ENCODE data around the gene YBX2. TPM values are rescaled to one million over a fixed set of nuclear protein-coding genes. Genes with fewer than 3 reads are reported as not detected.
"Not testable (repeated sequence)": the region's sequence is repeated elsewhere in the genome, so short reads cannot be mapped to it uniquely, and the experiment has no call there.

YBX2 gene
- total and polyA plus RNA-seq, 10 donors: 0.09 to 0.40 (median 0.16) TPM; not detected in 4

DNA sequence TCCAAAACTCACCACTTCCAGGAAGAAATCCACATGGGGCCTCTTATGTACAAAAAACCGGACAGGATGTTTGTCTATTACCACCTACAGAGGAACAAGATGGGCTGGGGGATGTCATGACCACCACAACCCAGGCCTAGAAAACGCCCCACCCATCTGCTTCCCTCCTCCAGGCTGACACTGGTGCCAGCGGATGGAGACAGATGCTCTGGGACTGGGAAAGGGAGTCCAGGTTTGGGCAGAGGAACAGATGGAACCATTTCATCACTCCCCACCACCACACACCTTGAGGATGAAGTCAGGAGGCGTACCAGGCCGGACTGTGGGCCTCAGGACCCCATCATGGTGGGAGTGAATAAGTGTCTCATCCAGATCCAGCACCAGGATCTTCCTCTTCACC is 47.7 kb downstream of the YBX2 start:
- H3K27ac ChIP-seq: no peak overlapping the region
- no peak overlapping the region for H3K4me3 ChIP-seq
- TF ChIP-seq POLR2AphosphoS5 (IDR thresholded peaks at IDR 0.05) (no peak), POLR2A (IDR thresholded peaks at IDR 0.05) (no peak)
- TF ChIP-seq, protein P1, sequence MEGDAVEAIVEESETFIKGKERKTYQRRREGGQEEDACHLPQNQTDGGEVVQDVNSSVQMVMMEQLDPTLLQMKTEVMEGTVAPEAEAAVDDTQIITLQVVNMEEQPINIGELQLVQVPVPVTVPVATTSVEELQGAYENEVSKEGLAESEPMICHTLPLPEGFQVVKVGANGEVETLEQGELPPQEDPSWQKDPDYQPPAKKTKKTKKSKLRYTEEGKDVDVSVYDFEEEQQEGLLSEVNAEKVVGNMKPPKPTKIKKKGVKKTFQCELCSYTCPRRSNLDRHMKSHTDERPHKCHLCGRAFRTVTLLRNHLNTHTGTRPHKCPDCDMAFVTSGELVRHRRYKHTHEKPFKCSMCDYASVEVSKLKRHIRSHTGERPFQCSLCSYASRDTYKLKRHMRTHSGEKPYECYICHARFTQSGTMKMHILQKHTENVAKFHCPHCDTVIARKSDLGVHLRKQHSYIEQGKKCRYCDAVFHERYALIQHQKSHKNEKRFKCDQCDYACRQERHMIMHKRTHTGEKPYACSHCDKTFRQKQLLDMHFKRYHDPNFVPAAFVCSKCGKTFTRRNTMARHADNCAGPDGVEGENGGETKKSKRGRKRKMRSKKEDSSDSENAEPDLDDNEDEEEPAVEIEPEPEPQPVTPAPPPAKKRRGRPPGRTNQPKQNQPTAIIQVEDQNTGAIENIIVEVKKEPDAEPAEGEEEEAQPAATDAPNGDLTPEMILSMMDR (IDR thresholded peaks at IDR 0.05 in 8 of 11, conservative IDR thresholded peaks at IDR 0.05 in 3 of 11): no peak
- no peaks in the 10 kb centered on the region for H3K27me3 ChIP-seq (replicated peaks in 1 of 7)
- WGBS, 5 donors: 91 to 95% (median 94%) methylated on average over 5 of the region's 5 CpGs
- no peak for DNase-seq
- H3K4me1 ChIP-seq: peaks cover 27 to 66% (median 48%) of the 10 kb centered on the region in 6 donors
- H3K36me3 ChIP-seq: peaks cover 0 to 54% (median 36%) of the 10 kb centered on the region in 6 donors
- no peaks in the 10 kb centered on the region for H3K9me3 ChIP-seq
- intact Hi-C loops (cut with DNase I; ENCODE audit: low total_unique reads): no loop called here

DNA sequence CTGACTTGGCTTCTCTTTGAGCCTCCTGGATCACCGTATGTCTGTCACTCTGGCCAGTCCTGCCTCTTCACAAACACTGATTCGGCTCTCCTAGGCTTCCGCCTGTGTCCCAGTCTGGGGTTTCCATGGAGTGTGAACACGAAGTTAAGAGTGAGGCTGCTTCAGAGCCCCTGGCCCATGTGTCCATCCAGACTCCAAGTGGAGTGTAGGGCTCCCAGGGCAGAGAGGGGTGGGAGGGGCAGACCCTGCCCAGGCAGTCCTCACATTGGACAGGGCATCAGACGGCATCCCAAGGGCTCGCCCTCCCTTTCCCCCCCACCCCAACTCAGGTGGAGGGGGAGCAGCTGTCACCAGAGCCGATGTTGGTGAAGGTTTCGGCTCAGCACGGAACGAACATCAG is 50.6 kb downstream of the YBX2 start:
- Histone ChIP-seq H3K4me1 (peaks cover 28 to 64% (median 49%) of the 10 kb centered on the region in 6 donors), H3K36me3 (peaks cover 0 to 62% (median 45%) of the 10 kb centered on the region in 6 donors), H3K4me3 (peak overlapping the region in 2 of 8 donors; percentile 98 to 99), H3K27ac (peak overlapping the region in 7 of 8 donors; percentile 96 to 99 (median 99))
- H3K9me3 ChIP-seq; DNase-seq; H3K27me3 ChIP-seq (replicated peaks in 1 of 7); intact Hi-C loops (cut with DNase I; ENCODE audit: low total_unique reads): not testable (repeated sequence)
- peak in 2 of 3 donors; percentile 19 to 26 for TF ChIP-seq POLR2AphosphoS5 (IDR thresholded peaks at IDR 0.05)
- 83 to 92% (median 88%) methylated on average over 9 to 10 of the region's 10 CpGs for WGBS, 5 donors

DNA sequence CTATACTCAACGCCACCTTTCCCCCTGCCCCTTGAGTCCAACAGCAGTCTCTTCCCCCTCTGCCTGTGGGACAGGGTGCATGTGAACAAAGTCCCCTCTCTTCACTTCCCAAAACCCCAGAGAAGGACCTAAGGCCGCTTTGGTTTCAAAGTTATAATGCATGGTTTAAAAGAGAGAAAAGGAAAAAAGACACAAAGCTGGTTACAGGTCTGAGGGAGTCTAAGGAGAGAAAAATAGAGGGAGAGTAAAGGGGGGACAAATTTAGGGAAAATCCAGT is 51.0 kb downstream of the YBX2 start:
- TF ChIP-seq POLR2AphosphoS5 (IDR thresholded peaks at IDR 0.05): no peak
- no peak for TF ChIP-seq POLR2A (IDR thresholded peaks at IDR 0.05)
- TF ChIP-seq, protein P1 (IDR thresholded peaks at IDR 0.05 in 8 of 11, conservative IDR thresholded peaks at IDR 0.05 in 3 of 11): no peak
- H3K36me3 ChIP-seq: peaks cover 0 to 62% (median 45%) of the 10 kb centered on the region in 6 donors
- H3K4me1 ChIP-seq: peaks cover 25 to 60% (median 44%) of the 10 kb centered on the region in 6 donors
- H3K4me3 ChIP-seq: peak overlapping the region; percentile 69 to 99 (median 94)
- 43 to 63% (median 52%) methylated on average over 2 of the region's 2 CpGs for WGBS, 5 donors
- H3K27me3 ChIP-seq (replicated peaks in 1 of 7): no peaks in the 10 kb centered on the region
- no peak for DNase-seq
- no peaks in the 10 kb centered on the region for H3K9me3 ChIP-seq
- intact Hi-C loops (cut with DNase I; ENCODE audit: low total_unique reads): no loop called here
- peak overlapping the region; percentile 85 to 99 (median 98) for H3K27ac ChIP-seq

DNA sequence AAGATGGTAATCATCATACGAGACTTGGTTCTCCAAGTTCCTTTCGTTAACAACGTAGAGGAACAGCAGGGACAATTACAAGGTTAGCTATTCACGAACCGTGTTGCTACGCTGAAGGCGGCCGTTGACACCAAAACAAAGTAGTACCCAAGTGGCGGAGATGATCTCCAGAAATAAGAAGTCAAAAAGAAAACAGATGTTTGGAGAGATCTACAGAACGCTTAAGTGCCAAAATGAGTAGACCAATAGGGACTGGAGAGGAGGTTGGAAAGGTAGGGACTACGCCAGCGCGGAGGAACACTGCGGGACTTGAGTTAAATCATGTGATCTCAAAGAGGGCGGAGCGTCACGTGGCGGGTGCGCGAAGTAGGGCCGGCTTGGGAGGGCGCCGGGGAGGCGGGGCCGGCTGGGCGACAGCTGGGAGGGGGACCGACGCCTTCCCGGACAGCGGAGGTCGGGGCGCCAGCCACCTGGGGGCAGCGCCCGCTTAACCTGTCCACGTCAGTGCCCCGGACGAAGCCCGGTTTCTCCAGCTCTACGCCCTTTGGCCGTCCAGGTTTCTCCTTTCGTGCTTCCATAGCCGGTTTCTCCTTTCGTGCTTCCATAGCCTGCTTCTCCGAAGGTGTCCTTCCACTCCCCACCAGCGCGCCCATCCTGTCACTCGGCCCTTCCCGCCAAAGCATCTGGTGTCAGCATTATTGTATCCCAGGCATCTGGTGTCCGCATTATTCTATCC is 51.6 kb downstream of the YBX2 start:
- TF ChIP-seq POLR2AphosphoS5 (IDR thresholded peaks at IDR 0.05): peak; percentile 96
- peak in 2 of 3 donors; percentile 15 to 81 for TF ChIP-seq POLR2A (IDR thresholded peaks at IDR 0.05)
- TF ChIP-seq, protein P1 (IDR thresholded peaks at IDR 0.05 in 8 of 11, conservative IDR thresholded peaks at IDR 0.05 in 3 of 11): peak in 3 of 11 experiments; percentile 11 to 36 (median 27)
- peak overlapping the region; percentile 85 to 99 (median 98) for H3K27ac ChIP-seq

More for the DNA sequence above, 51.6 kb downstream of the YBX2 start:
- Histone ChIP-seq H3K27me3 (replicated peaks in 1 of 7) (no peaks in the 10 kb centered on the region), H3K36me3 (peaks cover 0 to 61% (median 45%) of the 10 kb centered on the region in 6 donors), H3K9me3 (no peaks in the 10 kb centered on the region), H3K4me3 (peak overlapping the region; percentile 69 to 99 (median 94)), H3K4me1 (peaks cover 25 to 55% (median 40%) of the 10 kb centered on the region in 6 donors)
- peak; percentile 97 for DNase-seq
- WGBS, 5 donors: 1 to 3% (median 2%) methylated on average over 43 to 49 of the region's 49 CpGs
- intact Hi-C loops (cut with DNase I; ENCODE audit: low total_unique reads): no loop called here

Data from spleen (tissue), 11 donors.